ENCODE results near the gene CDH19.
"Not testable (repeated sequence)": the region's sequence is repeated elsewhere in the genome, so short reads cannot be mapped to it uniquely, and the experiment has no call there.

CDH19 gene

GRCh38 chr18:66564236-66564635 is 39.7 kb downstream of the CDH19 start:
- DNase-seq: no peak

DNA sequence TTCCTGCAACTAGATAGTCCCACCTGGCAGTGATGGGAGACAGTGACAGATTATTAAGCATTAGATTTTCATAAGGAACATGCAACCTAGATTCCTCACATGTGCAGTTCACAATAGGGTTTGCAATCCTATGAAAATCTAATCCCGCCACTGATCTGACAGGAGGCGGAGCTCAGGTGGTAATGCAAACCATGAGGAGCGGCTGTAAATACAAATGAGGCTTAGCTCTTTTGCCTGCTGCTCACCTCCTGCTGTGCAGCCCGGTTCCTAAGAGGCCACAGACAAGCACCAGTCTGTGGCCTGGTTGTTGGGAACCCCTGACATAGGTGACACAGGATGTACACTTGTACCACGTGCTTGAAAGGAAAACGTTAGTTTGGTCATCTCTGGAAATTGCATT is 41.6 kb downstream of the CDH19 start:
- DNase-seq: no peak

DNA sequence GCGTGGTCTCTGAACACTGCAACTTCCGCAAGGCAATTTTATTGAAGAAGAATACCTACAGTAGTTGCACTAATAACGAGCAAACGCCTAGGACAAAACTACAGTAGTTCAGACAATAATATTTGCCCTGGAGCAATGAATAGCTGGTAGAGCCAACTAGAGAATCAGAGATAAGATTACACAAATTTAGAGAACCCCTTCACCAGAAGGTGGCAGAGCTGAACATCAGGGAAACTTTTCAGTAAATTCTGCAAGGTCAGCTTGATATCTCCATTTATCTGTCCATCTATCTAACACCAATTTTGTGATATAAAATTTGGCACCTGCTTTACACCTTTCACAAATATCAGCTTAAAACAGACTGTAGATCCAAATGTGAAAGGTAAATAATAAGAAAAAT is 43.8 kb downstream of the CDH19 start:
- peak; percentile 28 for DNase-seq

GRCh38 chr18:66558773-66559172 is 45.1 kb downstream of the CDH19 start:
- peak; percentile 41 for DNase-seq

GRCh38 chr18:66557091-66557490 is 46.8 kb downstream of the CDH19 start:
- DNase-seq: no peak

- DNase-seq: no peak
Measured at GRCh38 chr18:66555585-66555984, 48.3 kb downstream of the CDH19 start.

DNA sequence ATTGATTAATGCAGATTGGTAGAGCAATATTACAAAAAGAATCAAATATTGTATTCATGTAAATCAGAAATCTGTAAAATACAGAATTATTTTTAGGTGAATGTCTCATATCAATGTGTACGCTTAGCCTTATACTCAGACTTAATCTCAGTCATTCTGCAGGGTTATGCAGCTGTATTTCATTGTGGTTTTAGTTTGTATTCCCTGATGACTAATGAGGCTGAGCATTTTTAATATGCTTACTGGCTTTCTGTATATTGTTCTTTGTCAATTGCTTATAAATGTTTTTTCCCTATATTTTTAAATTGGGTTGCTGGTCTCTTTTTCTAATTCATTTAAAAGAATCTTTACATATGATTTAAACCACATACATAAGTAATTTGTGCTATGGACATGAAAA is 50.1 kb downstream of the CDH19 start:
- peak; percentile 70 for DNase-seq

GRCh38 chr18:66550366-66550765 is 53.5 kb downstream of the CDH19 start:
- no peak for DNase-seq

DNA sequence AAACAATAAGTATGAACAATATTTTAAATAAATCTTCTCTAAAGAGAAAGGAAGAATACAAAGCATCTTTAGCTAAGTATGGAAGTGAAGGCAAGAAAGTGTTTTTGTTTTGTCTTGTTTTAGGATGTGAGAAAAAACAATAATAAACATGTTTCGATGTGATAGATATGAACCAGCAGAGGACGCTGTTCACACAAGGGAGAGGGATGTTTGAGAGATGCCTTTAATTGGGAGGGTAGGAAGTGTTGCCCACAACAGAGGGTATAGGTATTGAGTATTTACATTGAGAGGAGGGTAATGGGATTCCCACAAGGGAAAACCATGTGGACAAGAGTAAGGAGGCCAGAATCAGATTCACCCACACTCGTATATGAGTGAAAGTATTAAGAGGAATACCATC is 55.1 kb downstream of the CDH19 start:
- DNase-seq: no peak

DNA sequence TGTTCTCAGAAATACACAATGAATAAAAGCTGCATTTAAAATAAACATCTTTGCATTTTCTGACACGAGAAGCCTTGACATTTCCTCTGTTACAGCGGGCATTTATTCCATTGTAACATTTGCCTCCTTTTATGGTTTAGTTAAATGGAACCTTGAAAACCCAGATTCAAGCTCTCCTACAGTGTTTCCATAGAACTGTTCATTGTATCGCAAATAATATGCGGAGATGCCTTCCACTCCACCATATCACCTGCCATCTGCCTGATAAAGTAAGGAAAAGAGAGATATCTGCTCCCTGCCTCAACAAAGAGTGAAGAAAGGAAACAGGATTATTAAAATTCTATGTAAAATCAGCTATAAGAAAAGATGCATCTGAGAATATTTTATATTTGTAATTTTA is 69.8 kb downstream of the CDH19 start:
- DNase-seq: no peak

GRCh38 chr18:66533693-66534092 is 70.2 kb downstream of the CDH19 start:
- DNase-seq: no peak

DNA sequence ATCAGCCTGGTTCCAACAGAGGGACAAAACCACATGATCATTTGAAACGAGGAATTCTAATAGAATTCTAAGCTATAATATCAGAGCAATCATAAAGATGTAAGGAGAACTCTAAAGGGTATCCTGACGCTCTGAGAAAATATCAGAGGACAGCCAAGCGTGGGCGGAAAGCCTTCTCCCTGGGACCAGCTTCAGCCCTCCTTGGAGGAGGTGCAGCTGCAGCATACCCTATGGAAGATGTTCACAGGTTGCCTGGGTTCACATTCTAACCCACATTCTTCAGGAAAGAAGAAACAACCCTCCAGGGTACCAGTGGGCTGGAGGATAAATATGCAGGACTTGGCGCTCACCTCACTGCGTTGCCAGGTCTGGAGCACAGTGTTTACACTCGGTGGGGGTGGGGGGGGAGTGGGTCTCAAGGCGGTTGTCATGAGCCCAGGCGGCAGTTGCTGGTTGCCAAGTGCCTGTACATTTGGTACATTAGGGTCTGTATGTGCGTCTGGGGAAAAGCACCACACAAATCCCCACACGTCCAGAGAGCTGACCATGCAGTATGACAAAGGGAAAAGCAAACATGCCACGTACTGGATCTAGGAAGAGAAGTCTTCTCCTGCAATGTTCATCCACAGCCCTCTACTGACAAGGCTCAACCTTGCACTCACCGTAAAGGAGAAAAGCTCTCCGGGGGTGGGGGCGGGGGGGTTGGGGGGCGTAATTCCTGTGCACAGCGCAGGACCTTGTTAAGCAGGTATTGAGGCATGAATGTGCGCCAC is 80.5 kb downstream of the CDH19 start:
- no peak for DNase-seq

- no peak for DNase-seq
Measured at GRCh38 chr18:66513996-66514395, 89.9 kb downstream of the CDH19 start.

- DNase-seq: peak; percentile 8
Measured at GRCh38 chr18:66511792-66512191, 92.1 kb downstream of the CDH19 start.

- no peak for DNase-seq
Measured at GRCh38 chr18:66511289-66511688, 92.6 kb downstream of the CDH19 start.

- DNase-seq: no peak
Measured at GRCh38 chr18:66510357-66511045, 93.4 kb downstream of the CDH19 start.

DNA sequence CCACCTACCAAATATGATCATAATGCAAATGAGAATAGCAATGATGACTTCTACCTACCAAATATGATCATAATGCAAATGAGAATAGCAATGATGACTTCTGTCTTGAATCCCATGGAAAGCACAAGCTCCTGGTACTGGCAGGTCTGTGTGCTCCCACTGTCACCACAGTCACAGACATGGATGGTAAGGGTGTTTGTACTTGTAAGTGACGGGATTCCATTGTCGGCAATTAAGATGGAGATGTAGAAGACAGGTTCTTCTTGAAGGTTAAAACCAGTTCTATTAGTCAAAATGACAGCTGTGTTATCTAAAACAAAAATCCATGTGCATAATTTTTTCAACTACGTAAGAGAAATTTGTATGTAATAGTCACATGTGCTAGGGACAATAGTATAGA is 95.0 kb downstream of the CDH19 start:
- DNase-seq: no peak

GRCh38 chr18:66506178-66506577 is 97.7 kb downstream of the CDH19 start:
- DNase-seq: no peak

DNA sequence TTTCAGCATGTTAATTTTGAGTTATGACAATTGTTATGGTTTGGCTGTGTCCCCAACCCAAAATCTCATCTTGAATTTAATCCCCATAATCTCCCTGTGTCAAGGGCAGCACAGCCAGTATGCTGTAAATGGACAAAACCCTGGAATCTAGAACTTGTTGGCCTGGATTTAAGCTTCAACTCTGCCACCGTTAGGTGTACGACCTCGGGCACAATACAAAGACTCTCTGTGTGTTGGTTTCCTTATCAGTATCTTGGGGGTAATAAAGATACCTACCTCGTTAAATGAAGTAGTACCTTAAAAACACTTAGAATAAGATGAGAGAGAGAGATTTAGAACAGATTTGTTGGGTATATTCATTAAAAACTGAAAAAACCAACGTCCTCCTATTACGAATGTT is 106.5 kb downstream of the CDH19 start:
- DNase-seq: no peak

DNA sequence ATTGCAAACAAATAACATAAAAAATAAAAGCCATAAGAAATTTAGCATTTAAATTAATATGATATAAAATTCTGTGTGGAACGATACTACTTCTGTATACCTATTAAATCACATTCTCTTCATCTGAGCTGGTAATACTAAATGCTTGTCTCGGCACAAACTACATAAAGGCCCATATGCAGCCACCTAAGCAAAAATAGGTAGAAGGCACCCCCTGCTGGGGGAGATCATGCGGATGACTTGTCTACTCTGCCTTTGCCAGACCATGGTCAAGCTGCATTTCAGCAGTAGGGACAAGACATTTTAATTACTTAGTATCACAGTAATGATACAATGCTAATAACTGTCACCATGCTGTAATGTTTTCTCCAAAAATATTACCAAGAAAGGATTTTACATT is 108.0 kb downstream of the CDH19 start:
- DNase-seq: peak; percentile 48

DNA sequence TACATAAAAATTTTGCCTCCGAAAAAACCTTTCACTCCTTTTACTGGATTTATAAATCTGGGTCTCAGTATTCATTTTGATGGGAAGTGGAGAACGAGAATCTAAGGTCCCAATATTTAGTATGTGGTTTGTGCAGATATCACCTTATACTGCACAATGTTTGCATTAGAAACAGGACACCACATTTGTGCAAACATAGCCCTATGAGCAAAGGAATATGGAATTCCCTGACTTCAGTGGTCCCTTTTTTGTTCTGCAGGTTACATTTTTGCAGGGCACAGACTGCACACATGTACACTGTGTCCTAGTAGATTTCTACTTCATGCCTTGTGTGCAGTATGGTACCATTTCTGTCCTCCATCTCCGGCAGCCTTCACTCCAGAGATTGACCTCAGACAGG is 130.0 kb downstream of the CDH19 start:
- DNase-seq: no peak

GRCh38 chr18:66466184-66466583 is 137.7 kb downstream of the CDH19 start:
- DNase-seq: not testable (repeated sequence)

GRCh38 chr18:66461344-66461743 is 142.5 kb downstream of the CDH19 start:
- DNase-seq: no peak

DNA sequence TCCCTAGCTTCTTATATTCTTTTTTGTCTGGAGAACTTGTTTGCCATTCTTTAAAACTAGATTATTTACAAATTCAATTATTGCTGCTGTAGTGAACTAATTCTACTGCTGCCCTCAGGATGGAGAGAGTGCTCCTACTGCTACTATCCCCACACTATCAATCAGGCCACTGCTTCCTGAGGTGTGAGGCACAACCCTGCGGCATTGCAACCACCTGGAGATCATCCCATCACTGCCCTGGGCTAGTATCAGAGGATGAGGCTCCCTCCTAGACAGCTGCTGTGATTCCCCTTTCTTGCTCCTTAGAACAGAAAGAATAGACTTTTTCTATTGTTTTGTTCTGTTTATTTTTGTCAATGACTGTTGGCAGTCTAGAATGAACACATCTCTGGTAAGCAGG is 146.6 kb downstream of the CDH19 start:
- DNase-seq: no peak

Measured in fibroblast of skin of abdomen (primary cell).